IPS-18a (cell line): ENCODE results near the gene DRC7.

Source experiments
- H3K27ac ChIP-seq: one replicate; pipeline ENCODE4 v1.5.1; 2013; ENCODE audit warnings: low read length
- H3K27me3 ChIP-seq: one replicate; pipeline ENCODE4 v1.6.1; 2013; ENCODE audit warnings: mild to moderate bottlenecking, low read length; ENCODE audit not compliant: control insufficient read depth, insufficient read depth
- H3K36me3 ChIP-seq: one replicate; pipeline ENCODE4 v1.6.1; 2013; ENCODE audit warnings: low read depth, low read length; ENCODE audit not compliant: control insufficient read depth
- H3K4me1 ChIP-seq: one replicate; pipeline ENCODE4 v1.6.1; 2013; ENCODE audit warnings: low read depth, low read length; ENCODE audit not compliant: control insufficient read depth
- H3K4me3 ChIP-seq: one replicate; pipeline ENCODE4 v1.5.1; 2013; ENCODE audit warnings: low read length
- H3K9ac ChIP-seq: one replicate; pipeline ENCODE4 v1.6.1; 2013; ENCODE audit warnings: mild to moderate bottlenecking, low read length, moderate library complexity
- H3K9me3 ChIP-seq: one replicate; pipeline ENCODE4 v1.6.1; 2013; ENCODE audit warnings: low read depth, low read length; ENCODE audit not compliant: control insufficient read depth

The DRC7 gene

DNA sequence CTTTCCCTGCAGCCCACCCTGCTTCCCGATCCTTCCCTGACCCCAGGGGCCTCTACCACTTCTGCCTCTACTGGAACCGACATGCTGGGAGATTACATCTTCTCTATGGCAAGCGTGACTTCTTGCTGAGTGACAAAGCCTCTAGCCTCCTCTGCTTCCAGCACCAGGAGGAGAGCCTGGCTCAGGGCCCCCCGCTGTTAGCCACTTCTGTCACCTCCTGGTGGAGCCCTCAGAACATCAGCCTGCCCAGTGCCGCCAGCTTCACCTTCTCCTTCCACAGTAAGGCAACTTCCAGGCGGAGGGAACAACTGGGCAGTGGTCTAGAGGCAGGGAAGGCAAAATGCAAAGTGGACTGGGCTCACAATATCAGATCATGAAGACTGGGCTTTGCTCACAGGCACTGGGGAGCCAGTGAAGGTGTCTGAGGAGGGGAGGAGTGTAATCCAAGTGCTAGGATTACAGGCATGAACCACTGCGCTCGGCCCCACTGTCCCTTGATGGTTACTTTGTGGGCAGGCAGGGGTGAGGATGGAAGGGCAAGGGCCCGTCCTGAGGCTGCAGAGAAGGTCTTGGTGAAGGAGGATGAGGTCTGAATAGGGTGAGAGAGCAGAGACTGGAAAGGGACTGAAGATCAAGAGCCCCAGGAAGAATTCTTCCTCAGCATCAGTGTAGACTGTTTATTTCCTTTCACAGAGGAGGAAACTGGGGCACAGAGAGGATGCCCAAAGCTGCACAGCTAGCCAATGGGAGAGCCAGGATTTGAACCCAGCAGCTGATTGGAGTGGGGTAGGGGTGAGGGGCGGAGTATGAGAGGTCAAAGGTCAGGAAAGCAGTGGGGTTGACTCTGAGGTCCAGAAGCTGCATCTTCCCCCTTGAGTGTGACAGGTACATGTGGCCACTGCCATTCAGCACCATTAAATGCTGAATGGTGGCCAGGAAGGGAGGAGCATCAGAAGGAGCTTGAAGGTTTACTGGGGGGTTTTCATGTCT is 43.0 kb upstream of the DRC7 start:
- Histone ChIP-seq H3K4me1 (no peaks in the 10 kb centered on the region), H3K9ac (no peak overlapping the region), H3K9me3 (no peaks in the 10 kb centered on the region), H3K27me3 (no peaks in the 10 kb centered on the region), H3K4me3 (no peak overlapping the region), H3K27ac (no peak overlapping the region), H3K36me3 (no peaks in the 10 kb centered on the region)

DNA sequence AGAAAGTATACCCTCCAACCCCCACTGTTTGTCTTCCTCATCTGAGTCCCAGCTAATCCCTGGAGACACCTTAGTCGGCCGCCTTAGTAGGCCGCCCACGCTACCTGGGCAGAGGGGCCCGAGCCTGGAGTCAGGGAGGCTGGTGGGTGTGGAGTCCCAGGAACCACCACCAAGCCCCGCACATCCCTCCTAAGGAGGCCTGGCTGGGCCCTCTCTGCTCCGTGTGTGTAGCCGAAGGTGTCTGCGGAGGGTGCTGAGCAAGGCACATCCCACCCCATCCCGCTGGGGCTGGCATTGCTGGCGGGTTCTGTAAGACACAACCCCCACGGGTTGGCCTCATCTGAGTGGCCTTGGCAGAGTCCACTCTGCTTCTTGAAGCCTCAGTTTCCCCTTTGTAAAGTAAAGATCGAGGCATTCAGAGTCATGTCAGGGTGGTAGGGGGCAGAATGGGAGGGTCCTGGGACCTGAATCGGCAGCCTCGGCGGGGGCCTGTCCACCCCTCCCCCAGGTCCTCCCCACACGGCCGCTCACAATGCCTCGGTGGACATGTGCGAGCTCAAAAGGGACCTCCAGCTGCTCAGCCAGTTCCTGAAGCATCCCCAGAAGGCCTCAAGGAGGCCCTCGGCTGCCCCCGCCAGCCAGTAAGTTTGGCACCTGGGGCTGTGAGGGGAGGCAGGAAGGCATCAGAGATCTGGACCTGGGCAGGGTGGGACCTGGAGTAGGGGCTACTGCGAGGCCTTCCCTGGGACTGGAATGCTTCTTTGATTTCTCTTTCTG is 41.7 kb upstream of the DRC7 start:
- no peaks in the 10 kb centered on the region for H3K36me3 ChIP-seq
- H3K4me3 ChIP-seq, result no peak overlapping the region
- no peaks in the 10 kb centered on the region for H3K27me3 ChIP-seq
- no peak overlapping the region for H3K9ac ChIP-seq
- no peaks in the 10 kb centered on the region for H3K4me1 ChIP-seq
- no peaks in the 10 kb centered on the region for H3K9me3 ChIP-seq
- no peak overlapping the region for H3K27ac ChIP-seq

DNA sequence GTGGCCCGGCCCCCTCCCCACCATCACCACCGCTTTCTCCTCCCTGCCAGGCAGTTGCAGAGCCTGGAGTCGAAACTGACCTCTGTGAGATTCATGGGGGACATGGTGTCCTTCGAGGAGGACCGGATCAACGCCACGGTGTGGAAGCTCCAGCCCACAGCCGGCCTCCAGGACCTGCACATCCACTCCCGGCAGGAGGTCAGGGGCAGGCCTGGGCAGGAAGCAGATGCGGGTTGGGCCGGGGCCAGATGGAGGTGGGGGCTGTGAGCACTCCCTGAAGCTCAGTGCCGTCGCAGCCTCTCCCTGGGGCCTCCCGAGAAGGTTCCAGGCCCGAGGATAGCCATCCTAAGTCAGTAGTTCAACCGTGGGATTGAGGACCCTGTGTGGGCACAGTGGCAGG is 40.7 kb upstream of the DRC7 start:
- Histone ChIP-seq H3K27ac (no peak overlapping the region), H3K9ac (no peak overlapping the region), H3K4me3 (no peak overlapping the region), H3K4me1 (no peaks in the 10 kb centered on the region), H3K9me3 (no peaks in the 10 kb centered on the region), H3K36me3 (no peaks in the 10 kb centered on the region), H3K27me3 (no peaks in the 10 kb centered on the region)

DNA sequence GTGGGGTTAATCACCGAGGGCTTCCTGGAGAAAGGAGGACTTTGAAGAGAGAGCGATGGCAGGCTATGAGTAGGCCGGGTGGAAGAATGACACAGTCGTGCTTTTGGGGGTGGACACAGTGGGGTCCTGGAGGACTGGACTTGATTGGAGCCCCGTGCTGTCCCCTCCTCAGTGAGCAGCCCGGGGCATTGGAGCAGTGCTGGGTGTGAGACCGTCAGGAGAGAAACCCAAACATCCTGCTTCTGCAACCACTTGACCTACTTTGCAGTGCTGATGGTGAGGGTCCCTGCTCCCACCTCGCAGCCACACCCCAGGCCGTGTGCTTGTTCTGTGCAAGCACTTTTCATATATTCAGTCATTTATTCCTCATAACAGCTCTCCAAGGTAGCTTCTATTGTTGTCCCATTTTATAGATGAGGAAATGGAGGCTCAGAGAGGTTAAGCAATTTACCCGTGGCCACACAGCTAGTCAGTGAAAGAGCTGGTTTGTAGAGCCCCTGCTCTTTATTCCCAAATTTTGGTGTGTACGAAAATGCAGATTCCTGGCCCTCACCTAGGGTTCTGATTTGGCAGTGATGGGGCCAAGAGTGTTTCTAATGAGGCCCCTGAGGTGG is 38.2 kb upstream of the DRC7 start:
- Histone ChIP-seq H3K9me3 (no peaks in the 10 kb centered on the region), H3K27ac (no peak overlapping the region), H3K4me1 (no peaks in the 10 kb centered on the region), H3K4me3 (no peak overlapping the region), H3K36me3 (no peaks in the 10 kb centered on the region), H3K9ac (no peak overlapping the region), H3K27me3 (no peaks in the 10 kb centered on the region)

GRCh38 chr16:57657228-57657627 is 37.4 kb upstream of the DRC7 start:
- no peaks in the 10 kb centered on the region for H3K36me3 ChIP-seq
- no peaks in the 10 kb centered on the region for H3K4me1 ChIP-seq
- no peak overlapping the region for H3K9ac ChIP-seq
- H3K4me3 ChIP-seq, result no peak overlapping the region
- H3K27ac ChIP-seq, result no peak overlapping the region
- no peaks in the 10 kb centered on the region for H3K27me3 ChIP-seq
- no peaks in the 10 kb centered on the region for H3K9me3 ChIP-seq

GRCh38 chr16:57658130-57658877 is 36.3 kb upstream of the DRC7 start:
- no peak overlapping the region for H3K9ac ChIP-seq
- H3K4me3 ChIP-seq, result no peak overlapping the region
- no peaks in the 10 kb centered on the region for H3K36me3 ChIP-seq
- no peak overlapping the region for H3K27ac ChIP-seq
- H3K27me3 ChIP-seq, result no peaks in the 10 kb centered on the region
- H3K4me1 ChIP-seq, result no peaks in the 10 kb centered on the region
- no peaks in the 10 kb centered on the region for H3K9me3 ChIP-seq

GRCh38 chr16:57658878-57659674 is 35.5 kb upstream of the DRC7 start:
- H3K4me3 ChIP-seq, result no peak overlapping the region
- H3K4me1 ChIP-seq, result no peaks in the 10 kb centered on the region
- no peak overlapping the region for H3K9ac ChIP-seq
- no peaks in the 10 kb centered on the region for H3K9me3 ChIP-seq
- H3K27me3 ChIP-seq, result no peaks in the 10 kb centered on the region
- no peaks in the 10 kb centered on the region for H3K36me3 ChIP-seq
- no peak overlapping the region for H3K27ac ChIP-seq

DNA sequence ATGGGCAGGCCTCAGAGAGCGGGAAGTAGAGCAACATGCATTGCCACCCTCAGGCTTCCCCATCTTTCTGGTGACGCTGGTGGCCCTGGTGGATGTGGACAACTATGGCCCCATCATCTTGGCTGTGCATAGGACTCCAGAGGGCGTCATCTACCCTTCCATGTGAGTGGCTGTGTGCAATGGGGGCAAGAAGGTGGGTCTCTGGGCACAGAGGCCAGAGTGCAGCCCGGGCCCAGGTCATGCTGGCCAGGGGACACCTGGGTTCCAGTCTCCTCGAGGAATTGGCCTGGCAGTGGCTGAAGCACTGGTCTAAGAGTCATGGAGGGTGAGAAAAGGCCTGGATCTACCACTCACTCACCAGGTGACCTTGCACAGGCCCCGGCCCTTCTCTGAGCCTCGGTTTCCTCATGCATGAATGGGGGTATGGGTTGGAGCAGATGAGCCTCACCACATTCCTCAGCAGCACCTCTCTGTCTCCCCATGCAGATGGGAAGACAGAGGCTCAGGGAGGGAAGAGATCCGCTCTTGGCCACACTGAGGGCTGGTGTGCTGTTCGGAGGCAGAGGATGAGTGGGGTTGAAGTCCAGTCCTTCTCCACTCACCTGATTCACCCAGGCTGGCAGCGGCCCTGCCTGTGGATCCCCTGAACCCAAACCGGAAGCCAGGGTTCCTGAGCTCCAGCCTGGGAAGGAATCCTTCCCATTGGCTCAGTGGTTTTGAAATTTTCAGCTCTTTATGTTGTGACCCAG is 33.7 kb upstream of the DRC7 start:
- Histone ChIP-seq H3K36me3 (no peaks in the 10 kb centered on the region), H3K9ac (no peak overlapping the region)

DNA sequence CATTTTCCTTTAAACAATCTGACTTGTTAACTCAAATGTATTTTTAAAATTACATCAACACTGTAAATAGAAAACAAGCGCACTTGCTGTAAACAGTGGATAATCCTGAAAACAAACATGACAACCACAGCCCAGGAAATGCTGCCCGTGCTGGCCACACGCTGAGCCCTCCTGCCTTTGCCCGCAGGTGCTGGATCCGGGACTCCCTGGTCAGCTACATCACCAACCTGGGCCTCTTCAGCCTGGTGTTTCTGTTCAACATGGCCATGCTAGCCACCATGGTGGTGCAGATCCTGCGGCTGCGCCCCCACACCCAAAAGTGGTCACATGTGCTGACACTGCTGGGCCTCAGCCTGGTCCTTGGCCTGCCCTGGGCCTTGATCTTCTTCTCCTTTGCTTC is 33.1 kb upstream of the DRC7 start:
- Histone ChIP-seq H3K4me3 (no peak overlapping the region), H3K4me1 (no peaks in the 10 kb centered on the region), H3K9me3 (no peaks in the 10 kb centered on the region), H3K36me3 (no peaks in the 10 kb centered on the region), H3K27ac (no peak overlapping the region), H3K27me3 (no peaks in the 10 kb centered on the region), H3K9ac (no peak overlapping the region)

More for the DNA sequence above, 33.7 kb upstream of the DRC7 start:
- H3K4me3 ChIP-seq, result no peak overlapping the region
- H3K9me3 ChIP-seq, result no peaks in the 10 kb centered on the region
- H3K4me1 ChIP-seq, result no peaks in the 10 kb centered on the region
- H3K27me3 ChIP-seq, result no peaks in the 10 kb centered on the region
- no peak overlapping the region for H3K27ac ChIP-seq
